RWPE1 (cell line): ENCODE measurements around the gene ASB1.
A peak's percentile ranks its signal among the peaks of the same experiment; 100 is the strongest.

Experiments
- CTCF ChIA-PET: fragments of 350-600 bp; sonication (Branson Sonifier 250); formaldehyde crosslinking; extraction: SDS; loops from one replicate; lab custom pipeline; 2021; lab: Yijun Ruan, JAX
- POLR2A ChIA-PET: fragments of 400-600 bp; formaldehyde crosslinking; extraction: SDS; loops from one replicate; lab custom pipeline; 2020; ENCODE audit warnings: antibody characterized with exemption; ENCODE audit not compliant: low non-redundant PET; lab: Yijun Ruan, JAX
- DNase-seq: peaks from one replicate; pipeline ENCODE4 v3.0.0; 2012; ENCODE audit warnings: low spot score
- H3K27ac ChIP-seq: fragments of 450-650 bp; 2 replicates; pipeline ENCODE4 v1.5.1; 2017
- TF ChIP-seq, protein P1 (sequence below): fragments of 450-650 bp; conservative IDR thresholded peaks from 2 replicates; pipeline ENCODE4 v1.5.1; 2017; ENCODE audit warnings: low read depth, mild to moderate bottlenecking

ASB1 gene

DNA sequence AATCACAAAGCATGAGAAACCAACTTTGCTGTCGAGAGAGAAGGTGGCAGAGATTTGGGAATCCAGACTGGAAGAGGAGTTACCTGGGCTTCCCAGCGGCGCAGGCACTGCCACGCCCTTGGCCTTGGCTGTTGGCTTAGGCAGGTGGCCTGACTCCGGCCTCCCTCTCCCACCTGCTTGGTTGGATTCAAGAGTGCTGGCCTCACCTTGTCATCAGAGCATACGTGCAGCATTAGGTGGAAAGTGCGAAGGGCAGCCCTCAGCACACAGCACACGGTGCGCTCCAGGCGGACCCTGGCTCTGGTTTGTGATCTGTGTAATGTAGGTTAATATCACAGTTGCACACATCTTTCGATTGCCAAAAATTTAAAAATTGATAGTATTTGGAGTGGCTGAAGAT is 19.2 kb upstream of the ASB1 start:
- no peak for DNase-seq
- TF ChIP-seq, protein P1, sequence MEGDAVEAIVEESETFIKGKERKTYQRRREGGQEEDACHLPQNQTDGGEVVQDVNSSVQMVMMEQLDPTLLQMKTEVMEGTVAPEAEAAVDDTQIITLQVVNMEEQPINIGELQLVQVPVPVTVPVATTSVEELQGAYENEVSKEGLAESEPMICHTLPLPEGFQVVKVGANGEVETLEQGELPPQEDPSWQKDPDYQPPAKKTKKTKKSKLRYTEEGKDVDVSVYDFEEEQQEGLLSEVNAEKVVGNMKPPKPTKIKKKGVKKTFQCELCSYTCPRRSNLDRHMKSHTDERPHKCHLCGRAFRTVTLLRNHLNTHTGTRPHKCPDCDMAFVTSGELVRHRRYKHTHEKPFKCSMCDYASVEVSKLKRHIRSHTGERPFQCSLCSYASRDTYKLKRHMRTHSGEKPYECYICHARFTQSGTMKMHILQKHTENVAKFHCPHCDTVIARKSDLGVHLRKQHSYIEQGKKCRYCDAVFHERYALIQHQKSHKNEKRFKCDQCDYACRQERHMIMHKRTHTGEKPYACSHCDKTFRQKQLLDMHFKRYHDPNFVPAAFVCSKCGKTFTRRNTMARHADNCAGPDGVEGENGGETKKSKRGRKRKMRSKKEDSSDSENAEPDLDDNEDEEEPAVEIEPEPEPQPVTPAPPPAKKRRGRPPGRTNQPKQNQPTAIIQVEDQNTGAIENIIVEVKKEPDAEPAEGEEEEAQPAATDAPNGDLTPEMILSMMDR = no peak
- no peak overlapping the region for H3K27ac ChIP-seq
- ChIA-PET CTCF (no interaction called here), POLR2A (no interaction called here)

DNA sequence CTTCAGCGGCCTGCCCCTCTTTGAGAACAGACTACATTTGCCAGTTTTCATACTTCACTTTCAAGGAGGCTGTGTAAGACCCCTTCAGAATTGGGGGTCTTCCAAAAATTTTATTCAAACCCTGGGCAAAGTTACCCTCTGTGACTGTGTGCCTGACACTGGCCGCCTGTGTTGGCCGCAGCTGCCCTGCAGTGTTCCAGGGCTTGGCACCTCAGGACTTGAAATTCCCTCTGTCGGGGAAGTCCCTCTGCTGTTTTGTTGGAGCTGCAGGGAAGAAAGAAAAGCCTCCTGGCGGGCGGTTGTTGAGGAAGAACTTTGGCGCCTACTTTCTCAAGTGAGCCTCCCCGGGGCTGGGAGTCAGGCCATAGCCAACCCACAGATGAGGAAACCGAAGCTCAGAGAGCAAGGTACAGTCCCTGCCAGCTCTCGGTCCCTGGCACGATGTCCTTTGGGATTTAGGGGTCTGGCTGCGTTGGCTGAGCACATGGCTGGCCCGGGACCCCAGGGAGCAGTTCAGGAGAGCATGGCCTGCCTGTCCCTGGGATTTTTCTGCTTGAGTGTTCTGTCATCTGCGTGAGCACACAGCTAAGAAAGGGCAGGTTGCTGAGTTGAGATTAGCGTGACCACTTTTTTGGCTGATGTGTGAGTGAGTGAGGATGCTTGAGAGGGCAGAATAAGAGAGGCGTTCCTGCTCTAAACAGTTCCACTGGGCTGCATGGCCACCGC is 17.9 kb upstream of the ASB1 start:
- no peak overlapping the region for H3K27ac ChIP-seq
- no peak for DNase-seq
- ChIA-PET POLR2A (no interaction called here), CTCF (no interaction called here)
- TF ChIP-seq, protein P1 = no peak

DNA sequence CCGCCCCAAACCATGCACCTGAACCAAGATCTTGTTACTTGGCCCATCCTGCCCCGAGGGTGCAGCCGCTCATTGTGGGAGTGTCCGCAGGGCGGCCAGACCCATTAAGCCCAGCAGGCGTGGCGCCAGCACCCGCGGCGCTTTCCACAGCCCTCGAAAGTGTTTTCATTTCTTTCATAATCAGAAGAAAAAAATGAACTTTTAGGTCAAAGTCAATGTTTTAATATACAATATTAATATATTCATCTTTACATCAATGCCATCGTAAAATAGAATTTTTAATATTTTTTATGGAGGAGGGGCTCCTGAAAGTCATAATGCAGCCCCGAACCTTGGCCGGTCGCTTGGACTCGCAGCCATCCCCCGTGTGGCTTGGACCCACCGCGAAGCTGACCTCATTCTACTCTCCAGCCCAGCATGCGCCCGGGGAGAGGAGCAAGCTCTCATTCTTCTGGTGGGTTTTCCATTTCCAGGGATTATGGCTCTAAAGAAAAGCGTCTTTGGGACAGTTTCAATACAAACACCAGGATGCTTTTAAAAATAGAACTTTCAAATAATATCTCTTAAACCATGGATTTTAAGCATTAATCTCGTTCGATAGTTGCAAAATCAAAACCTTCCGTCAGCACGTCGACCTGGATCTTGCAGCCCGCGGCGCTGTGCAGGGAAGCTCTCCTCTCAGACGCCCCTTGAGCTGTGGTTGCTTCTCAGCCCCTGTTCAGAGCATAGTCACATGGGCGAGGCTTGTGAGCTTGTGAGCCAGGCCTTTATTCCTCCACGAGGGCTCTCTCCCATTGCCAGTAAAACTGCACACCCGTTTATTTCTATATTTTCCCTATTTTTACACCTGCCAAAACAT is 17.2 kb upstream of the ASB1 start:
- DNase-seq = no peak
- CTCF ChIA-PET = interaction anchor here (0.7 kb wide), 1 partner anchor 281 kb away, joined by 5 read pairs; no protein-coding TSS in a partner anchor
- H3K27ac ChIP-seq = 0 out of 2 replicates have a peak overlapping the region, but pooled peaks have one; percentile 16
- POLR2A ChIA-PET = no interaction called here
- TF ChIP-seq, protein P1 = no peak

DNA sequence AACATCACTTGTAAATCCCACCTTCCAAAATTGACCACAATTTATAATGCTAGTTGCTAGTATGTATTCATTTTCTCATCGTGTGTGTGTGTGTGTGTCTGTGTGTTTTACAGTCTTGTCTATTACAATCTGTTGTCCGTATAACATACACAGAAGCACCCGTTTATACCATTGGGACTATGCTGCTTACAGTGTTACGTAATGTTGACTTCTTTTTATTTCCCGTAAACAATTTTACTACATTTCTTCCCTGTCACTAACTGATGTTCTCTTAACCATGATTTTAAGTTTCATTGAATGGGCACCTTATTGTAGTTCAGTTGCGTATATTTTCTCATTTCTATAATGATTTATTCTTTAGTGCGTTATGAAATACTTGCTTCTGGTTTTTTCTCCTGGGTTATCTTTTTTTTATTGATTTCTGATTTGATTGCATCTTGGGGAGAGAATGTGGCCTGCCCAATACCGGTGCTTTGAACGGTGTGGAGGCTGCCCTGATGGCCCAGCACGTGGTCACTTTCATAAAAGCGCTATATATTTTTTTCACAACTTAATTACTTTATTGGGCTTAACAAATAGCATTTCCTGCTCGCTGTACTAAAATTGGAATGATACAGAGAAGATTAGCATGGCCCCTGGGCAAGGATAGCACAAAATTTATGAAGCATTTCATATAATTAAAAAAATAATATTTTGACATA is 14.5 kb upstream of the ASB1 start:
- ChIA-PET POLR2A (no interaction called here), CTCF (no interaction called here)
- TF ChIP-seq, protein P1 = no peak
- DNase-seq = no peak
- no peak overlapping the region for H3K27ac ChIP-seq

DNA sequence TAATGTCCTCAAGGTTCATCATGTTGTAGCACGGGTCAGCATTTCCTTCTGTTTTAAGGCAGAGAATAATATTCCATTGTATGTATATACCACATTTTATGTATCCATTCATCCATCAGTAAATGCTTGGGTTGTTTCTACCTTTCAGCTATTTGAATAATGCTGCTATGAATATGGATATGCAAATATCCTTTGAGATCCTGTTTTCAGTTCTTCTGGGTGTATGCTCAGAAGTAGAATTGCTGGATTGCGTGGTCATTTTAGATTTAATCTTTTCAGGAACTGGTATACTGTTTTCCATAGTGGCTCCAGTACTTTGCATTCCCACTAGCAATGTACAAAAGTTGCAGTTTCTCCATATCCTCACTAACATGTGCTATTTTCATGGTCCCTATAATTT is 13.4 kb upstream of the ASB1 start:
- ChIA-PET CTCF (no interaction called here), POLR2A (no interaction called here)
- TF ChIP-seq, protein P1 = no peak
- no peak for DNase-seq
- no peak overlapping the region for H3K27ac ChIP-seq
